Osteoblast (primary cell): ENCODE measurements around the gene F13B. TPM values are rescaled to one million over a fixed set of nuclear protein-coding genes. Genes with fewer than 3 reads are reported as not detected.
"Not testable (repeated sequence)": the region's sequence is repeated elsewhere in the genome, so short reads cannot be mapped to it uniquely, and the experiment has no call there.

Source experiments
- DNase-seq: peaks from one replicate; pipeline ENCODE4 v3.0.0; 2011; ENCODE audit warnings: low spot score, mixed read lengths; ENCODE audit not compliant: insufficient read length; ENCODE audit errors: missing footprints
- H2AFZ ChIP-seq: 2 replicates; pipeline ENCODE4 v1.6.0; 2011; ENCODE audit warnings: mild to moderate bottlenecking, low read length
- H3K27ac ChIP-seq: 2 replicates; pipeline ENCODE4 v1.5.1; 2011; ENCODE audit warnings: mild to moderate bottlenecking, low read depth, low read length, moderate library complexity
- H3K27me3 ChIP-seq: 2 replicates; pipeline ENCODE4 v1.6.0; 2012; ENCODE audit warnings: mild to moderate bottlenecking, control low read depth, inconsistent platforms, low read length, moderate library complexity; ENCODE audit not compliant: insufficient read depth
- H3K36me3 ChIP-seq: 2 replicates; pipeline ENCODE4 v1.5.1; 2011; ENCODE audit warnings: mild to moderate bottlenecking, low read length, control low read depth, moderate library complexity; ENCODE audit not compliant: insufficient read depth
- H3K4me1 ChIP-seq: 2 replicates; pipeline ENCODE4 v1.5.1; 2011; ENCODE audit warnings: mild to moderate bottlenecking, low read length, control low read depth, moderate library complexity; ENCODE audit not compliant: insufficient read depth
- H3K4me2 ChIP-seq: 2 replicates; pipeline ENCODE4 v1.6.0; 2011; ENCODE audit warnings: mild to moderate bottlenecking, low read length; ENCODE audit not compliant: insufficient read depth
- H3K4me3 ChIP-seq: fragments of 200-600 bp; sonication (generic); 3 replicates; pipeline ENCODE4 v1.5.1; 2012; ENCODE audit warnings: mild to moderate bottlenecking, low read length, inconsistent platforms; ENCODE audit not compliant: insufficient read depth
- H3K79me2 ChIP-seq: 2 replicates; pipeline ENCODE4 v1.6.0; 2012; ENCODE audit warnings: mild to moderate bottlenecking, low read length, control low read depth, inconsistent platforms; ENCODE audit not compliant: insufficient read depth
- H3K9me3 ChIP-seq: 2 replicates; pipeline ENCODE4 v1.5.1; 2011; ENCODE audit warnings: low read depth, low read length, control low read depth
- H4K20me1 ChIP-seq: 2 replicates; pipeline ENCODE4 v1.6.0; 2012; ENCODE audit warnings: mild to moderate bottlenecking, low read length, control low read depth; ENCODE audit not compliant: insufficient read depth
- total RNA-seq: library from RNA; depleted of rRNA; stranded (reverse); fragments of >200 nt; gene quantifications from 2 replicates; pipeline ENCODE4 v1.2.3, GENCODE V29; 2012
- TF ChIP-seq, protein P1 (sequence below): IDR thresholded peaks from 2 replicates; pipeline ENCODE4 v1.5.1; 2011; ENCODE audit warnings: mild to moderate bottlenecking, low read depth, low read length, moderate library complexity; ENCODE audit errors: extremely low read depth

F13B gene
- total RNA-seq, 1 donor = under 0.01 TPM

DNA sequence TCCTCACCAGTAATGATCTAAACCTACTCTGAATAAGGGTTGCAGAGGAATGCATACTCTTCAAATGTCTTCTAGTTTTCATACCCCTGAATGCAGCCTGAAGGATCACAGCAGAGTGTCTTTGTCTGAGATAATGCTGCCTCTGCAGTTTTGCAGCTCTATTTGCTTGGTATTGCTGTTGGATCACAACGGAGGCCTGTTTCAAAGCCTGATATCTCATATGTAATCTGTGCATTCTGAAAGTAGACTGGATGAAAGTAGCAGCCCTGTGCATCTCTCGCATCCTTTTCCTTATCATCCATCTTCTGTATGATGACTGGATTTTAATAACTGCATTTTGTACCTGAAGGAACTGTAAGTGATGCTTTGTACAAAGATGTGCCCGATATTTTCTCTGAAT is 34.9 kb upstream of the F13B start:
- no peaks in the 10 kb centered on the region for H3K27me3 ChIP-seq
- DNase-seq = no peak
- TF ChIP-seq, protein P1, sequence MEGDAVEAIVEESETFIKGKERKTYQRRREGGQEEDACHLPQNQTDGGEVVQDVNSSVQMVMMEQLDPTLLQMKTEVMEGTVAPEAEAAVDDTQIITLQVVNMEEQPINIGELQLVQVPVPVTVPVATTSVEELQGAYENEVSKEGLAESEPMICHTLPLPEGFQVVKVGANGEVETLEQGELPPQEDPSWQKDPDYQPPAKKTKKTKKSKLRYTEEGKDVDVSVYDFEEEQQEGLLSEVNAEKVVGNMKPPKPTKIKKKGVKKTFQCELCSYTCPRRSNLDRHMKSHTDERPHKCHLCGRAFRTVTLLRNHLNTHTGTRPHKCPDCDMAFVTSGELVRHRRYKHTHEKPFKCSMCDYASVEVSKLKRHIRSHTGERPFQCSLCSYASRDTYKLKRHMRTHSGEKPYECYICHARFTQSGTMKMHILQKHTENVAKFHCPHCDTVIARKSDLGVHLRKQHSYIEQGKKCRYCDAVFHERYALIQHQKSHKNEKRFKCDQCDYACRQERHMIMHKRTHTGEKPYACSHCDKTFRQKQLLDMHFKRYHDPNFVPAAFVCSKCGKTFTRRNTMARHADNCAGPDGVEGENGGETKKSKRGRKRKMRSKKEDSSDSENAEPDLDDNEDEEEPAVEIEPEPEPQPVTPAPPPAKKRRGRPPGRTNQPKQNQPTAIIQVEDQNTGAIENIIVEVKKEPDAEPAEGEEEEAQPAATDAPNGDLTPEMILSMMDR = no peak
- H3K9me3 ChIP-seq = no peaks in the 10 kb centered on the region
- H4K20me1 ChIP-seq = no peaks in the 10 kb centered on the region
- H2AFZ ChIP-seq = peak overlapping the region; percentile 90
- H3K4me1 ChIP-seq = peaks cover 3% of the 10 kb centered on the region
- no peak overlapping the region for H3K4me3 ChIP-seq
- no peak overlapping the region for H3K27ac ChIP-seq
- no peak overlapping the region for H3K4me2 ChIP-seq
- no peaks in the 10 kb centered on the region for H3K79me2 ChIP-seq
- peaks cover 7% of the 10 kb centered on the region for H3K36me3 ChIP-seq

DNA sequence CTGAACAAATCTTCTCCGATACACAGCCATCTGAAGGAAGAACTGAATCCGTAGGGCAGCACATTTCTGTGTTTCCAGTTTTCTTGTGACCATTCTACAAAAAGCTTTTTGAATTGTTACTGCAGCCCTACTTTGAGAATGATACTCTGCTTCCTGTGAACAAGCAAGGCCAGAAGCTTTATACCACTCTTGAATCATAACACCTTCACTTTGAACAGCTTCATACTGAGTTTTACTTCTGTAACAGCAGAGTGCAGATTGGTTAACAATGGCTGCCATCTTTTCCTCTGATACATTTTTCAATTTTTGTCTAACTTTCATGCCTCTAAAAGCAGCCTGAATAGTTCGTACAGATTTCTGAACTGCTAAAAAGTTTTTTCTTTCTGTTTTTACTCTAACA is 33.6 kb upstream of the F13B start:
- Histone ChIP-seq H3K27me3 (no peaks in the 10 kb centered on the region), H3K4me2 (peak overlapping the region; percentile 25), H3K9me3 (no peaks in the 10 kb centered on the region), H3K36me3 (peaks cover 5% of the 10 kb centered on the region), H4K20me1 (no peaks in the 10 kb centered on the region), H3K79me2 (no peaks in the 10 kb centered on the region), H3K27ac (no peak overlapping the region), H2AFZ (peak overlapping the region; percentile 90), H3K4me1 (peaks cover 3% of the 10 kb centered on the region), H3K4me3 (peak overlapping the region; percentile 1)
- TF ChIP-seq, protein P1 = no peak
- no peak for DNase-seq

DNA sequence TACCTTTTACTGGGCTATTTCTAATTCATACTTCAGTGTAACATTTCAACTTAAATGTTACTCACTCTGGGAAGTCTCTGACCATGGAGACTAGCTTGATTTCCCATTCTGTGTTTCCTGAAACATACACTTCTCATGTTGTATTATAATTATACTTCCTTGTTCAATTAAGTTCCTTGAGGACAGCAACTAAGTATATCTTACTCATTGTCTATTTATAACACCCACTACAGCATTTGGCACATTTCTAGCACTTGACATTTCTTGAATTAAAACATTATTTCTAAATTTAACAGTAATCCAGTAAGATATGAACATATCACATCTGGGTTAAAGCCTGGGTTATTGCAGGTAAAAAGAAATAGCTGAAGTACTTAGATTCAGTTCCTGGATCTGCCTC is 32.4 kb upstream of the F13B start:
- Histone ChIP-seq H3K36me3 (peaks cover 4% of the 10 kb centered on the region), H3K4me3 (no peak overlapping the region), H3K4me2 (no peak overlapping the region), H4K20me1 (no peaks in the 10 kb centered on the region), H3K9me3 (no peaks in the 10 kb centered on the region), H3K79me2 (no peaks in the 10 kb centered on the region), H3K27me3 (no peaks in the 10 kb centered on the region), H3K4me1 (peaks cover 3% of the 10 kb centered on the region), H2AFZ (peak overlapping the region; percentile 13), H3K27ac (no peak overlapping the region)
- no peak for DNase-seq
- TF ChIP-seq, protein P1 = no peak

DNA sequence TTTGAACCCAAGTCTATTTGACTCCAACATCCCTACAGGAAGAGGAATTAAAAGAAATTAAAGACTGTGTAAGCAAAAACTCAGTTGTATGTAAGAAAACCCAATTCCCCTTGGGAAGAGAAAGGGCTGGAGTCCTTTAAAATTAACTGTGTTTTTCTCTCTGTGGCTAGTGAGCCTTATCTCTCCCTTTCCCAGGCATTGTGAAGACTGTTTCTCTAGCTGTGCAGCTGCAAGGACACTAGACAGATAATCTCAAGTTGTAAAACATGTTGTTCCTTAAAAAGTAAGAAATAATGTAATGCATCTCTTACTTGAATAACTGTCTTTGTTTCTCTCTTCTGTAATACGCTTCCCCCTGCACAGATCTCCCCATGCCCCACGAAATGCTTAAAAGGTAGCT is 29.9 kb upstream of the F13B start:
- not testable (repeated sequence) for H3K27ac ChIP-seq, H3K4me2 ChIP-seq, H4K20me1 ChIP-seq, H3K4me3 ChIP-seq, H2AFZ ChIP-seq, H3K4me1 ChIP-seq, H3K27me3 ChIP-seq, H3K36me3 ChIP-seq, DNase-seq, H3K79me2 ChIP-seq, H3K9me3 ChIP-seq
